HepG2 (cell line): ENCODE results near the gene QKI. TPM values are rescaled to one million over a fixed set of nuclear protein-coding genes. Genes with fewer than 3 reads are reported as not detected.

Source experiments
- ATAC-seq: fragments of 200-7000 bp; cut with Tn5 transposase; 3 replicates; pipeline ENCODE4 v1.9.1; 2020; ENCODE audit warnings: mild to moderate bottlenecking, moderate library complexity
- BruUV-seq: library from RNA; stranded (reverse); fragments of 400-500 nt; replicated peaks from 2 replicates; lab custom pipeline; 2021; lab: Mats Ljungman, UMichigan
- CTCF ChIA-PET: fragments of 300-600 bp; formaldehyde crosslinking; extraction: SDS; loops from one replicate; lab custom pipeline; 2021; ENCODE audit warnings: low total read pairs, inconsistent platforms, low intra/inter-chr PET ratio; lab: Yijun Ruan, JAX
- POLR2A ChIA-PET: fragments of 350-600 bp; sonication (Branson Sonifier 250); formaldehyde crosslinking; loops from one replicate; lab custom pipeline; 2020; ENCODE audit warnings: antibody characterized with exemption, inconsistent platforms; lab: Yijun Ruan, JAX
- DNase-seq: peaks from one replicate; pipeline ENCODE4 v3.0.0-alpha.2; 2015; ENCODE audit warnings: low spot score
- FAIRE-seq: peaks from 3 replicates; lab custom pipeline; 2011; peaks lifted over from hg19 to GRCh38; lab: Jason Lieb, UNC
- H2AFZ ChIP-seq: one replicate; pipeline ENCODE4 v1.6.1; 2011; ENCODE audit warnings: low read length, inconsistent platforms
- H3K27ac ChIP-seq: fragments of 300-600 bp; 3 replicates; pipeline ENCODE4 v1.8.0; 2011; ENCODE audit warnings: mixed run types, mild to moderate bottlenecking, mixed read lengths, low read length, inconsistent platforms; ENCODE audit not compliant: insufficient read depth; ENCODE audit errors: extremely low read length
- H3K27me3 ChIP-seq, 2 experiments: fragments of 200-600 bp in 1 of 2; 2 replicates in 1 of 2; 3 replicates in 1 of 2; pipeline versions ENCODE4 v1.6.0 to v1.8.0; 2011; ENCODE audit warnings: low read length in 2 of 2, mild to moderate bottlenecking in 2 of 2, moderate library complexity in 2 of 2, inconsistent platforms in 1 of 2; ENCODE audit not compliant: insufficient read depth in 2 of 2, control insufficient read depth in 1 of 2
- H3K36me3 ChIP-seq, 2 experiments: fragments of 200-600 bp in 1 of 2; replicated peaks in 1 of 2; 2 replicates in 1 of 2; 3 replicates in 1 of 2; pipeline versions ENCODE4 v1.5.1 to v1.8.0; 2011; ENCODE audit warnings: low read length in 2 of 2, inconsistent platforms in 1 of 2; ENCODE audit not compliant: insufficient read depth in 2 of 2, control insufficient read depth in 1 of 2
- H3K4me1 ChIP-seq: 2 replicates; pipeline ENCODE4 v1.5.1; 2012; ENCODE audit warnings: low read length, inconsistent platforms; ENCODE audit not compliant: insufficient read depth
- H3K4me2 ChIP-seq: 2 replicates; pipeline ENCODE4 v1.6.0; 2011; ENCODE audit warnings: low read depth, low read length, inconsistent platforms
- H3K4me3 ChIP-seq, 3 experiments: fragments of 200-600 bp in 1 of 3; sonication (generic), shearing (Covaris generic) in 1 of 3; replicated peaks in 1 of 3; 2 replicates each; pipeline ENCODE4 v1.5.1; 2011 to 2016; ENCODE audit warnings: low read length in 3 of 3, inconsistent platforms in 2 of 3, low read depth in 2 of 3, mild to moderate bottlenecking in 2 of 3, control low read depth in 1 of 3, mixed read lengths in 1 of 3; ENCODE audit not compliant: insufficient read depth in 1 of 3
- H3K79me2 ChIP-seq: one replicate; pipeline ENCODE4 v1.6.1; 2011; ENCODE audit warnings: low read length, inconsistent platforms; ENCODE audit not compliant: insufficient read depth
- H3K9ac ChIP-seq: 2 replicates; pipeline ENCODE4 v1.6.0; 2011; ENCODE audit warnings: mild to moderate bottlenecking, low read depth, low read length, inconsistent platforms; ENCODE audit not compliant: insufficient read depth
- H3K9me3 ChIP-seq: 2 replicates; pipeline ENCODE4 v1.5.1; 2012; ENCODE audit warnings: mild to moderate bottlenecking, low read length
- H4K20me1 ChIP-seq: 2 replicates; pipeline ENCODE4 v1.6.0; 2011; ENCODE audit warnings: inconsistent platforms, mild to moderate bottlenecking, low read length, moderate library complexity; ENCODE audit not compliant: insufficient read depth
- HNF4A ChIP-seq: sonication (generic); formaldehyde crosslinking; IDR thresholded peaks from 2 replicates; pipeline ENCODE4 v1.4.0; 2020; ENCODE audit warnings: missing genetic modification reagents
- SALL1 ChIP-seq: sonication (generic); formaldehyde crosslinking; IDR thresholded peaks from 2 replicates; pipeline ENCODE4 v1.8.0; 2022; ENCODE audit warnings: mild to moderate bottlenecking, missing genetic modification reagents
- SKI ChIP-seq: fragments of 450-650 bp; IDR thresholded peaks from one replicate; pipeline ENCODE4 v1.6.1; 2018; ENCODE audit warnings: mild to moderate bottlenecking; ENCODE audit not compliant: partially characterized antibody
- ZNF121 ChIP-seq: sonication (generic); formaldehyde crosslinking; IDR thresholded peaks from 2 replicates; pipeline ENCODE4 v1.5.0; 2020; ENCODE audit warnings: mild to moderate bottlenecking, missing genetic modification reagents
- ZNF17 ChIP-seq: sonication (generic); formaldehyde crosslinking; IDR thresholded peaks from 2 replicates; pipeline ENCODE4 v1.5.0; 2020; ENCODE audit warnings: mild to moderate bottlenecking, missing genetic modification reagents
- ZNF629 ChIP-seq: sonication (generic); formaldehyde crosslinking; conservative IDR thresholded peaks from 2 replicates; pipeline ENCODE4 v1.5.0; 2020; ENCODE audit warnings: missing genetic modification reagents
- WGBS: methylation state at CpG from one replicate; pipeline ENCODE4 v1.1.6; 2017; ENCODE audit warnings: low lambda C conversion rate; 5-methylcytosine and 5-hydroxymethylcytosine counted together
- in situ Hi-C: cut with HindIII; loops from 2 replicates; pipeline ENCODE4 v1.10.0; 2017; ENCODE audit warnings: low pct_unique_long_range_greater_than_20kb; ENCODE audit not compliant: extremely low pct_ligation_motif_present
- intact Hi-C: fragments of 100-400 bp; cut with micrococcal nuclease; formaldehyde crosslinking; loops from one replicate; pipeline ENCODE4 v1.10.0; 2022; ENCODE audit not compliant: unreplicated experiment
- polyA plus RNA-seq, 8 experiments: library from polyadenylated mRNA; depleted of rRNA in 3 of 8; stranded (reverse) in 7 of 8; unstranded in 1 of 8; fragments of >200 nt; fragmentation: Illumina TruSeq in 4 of 8; extraction: Trizol in 4 of 8; gene quantifications; 2 replicates each; pipeline versions ENCODE4 v1.2.1 to v1.2.3, GENCODE V29; 2011 to 2016; ENCODE audit warnings: low read depth in 4 of 8, missing spikeins in 1 of 8, mixed read lengths in 1 of 8; ENCODE audit not compliant: insufficient read depth in 1 of 8
- total RNA-seq, 5 experiments: library from RNA; depleted of rRNA; stranded (reverse); fragments of >200 nt; fragmentation: Illumina TruSeq; extraction: Trizol; gene quantifications; 2 replicates each; pipeline ENCODE4 v1.2.3, GENCODE V29; 2016; ENCODE audit warnings: low read depth in 1 of 5

Gene QKI
- total and polyA plus RNA-seq, 2 of the 13 experiments (the other 11 are each of a cell fraction or from before 2014, with no cell fraction given), result 136 to 137 TPM

DNA sequence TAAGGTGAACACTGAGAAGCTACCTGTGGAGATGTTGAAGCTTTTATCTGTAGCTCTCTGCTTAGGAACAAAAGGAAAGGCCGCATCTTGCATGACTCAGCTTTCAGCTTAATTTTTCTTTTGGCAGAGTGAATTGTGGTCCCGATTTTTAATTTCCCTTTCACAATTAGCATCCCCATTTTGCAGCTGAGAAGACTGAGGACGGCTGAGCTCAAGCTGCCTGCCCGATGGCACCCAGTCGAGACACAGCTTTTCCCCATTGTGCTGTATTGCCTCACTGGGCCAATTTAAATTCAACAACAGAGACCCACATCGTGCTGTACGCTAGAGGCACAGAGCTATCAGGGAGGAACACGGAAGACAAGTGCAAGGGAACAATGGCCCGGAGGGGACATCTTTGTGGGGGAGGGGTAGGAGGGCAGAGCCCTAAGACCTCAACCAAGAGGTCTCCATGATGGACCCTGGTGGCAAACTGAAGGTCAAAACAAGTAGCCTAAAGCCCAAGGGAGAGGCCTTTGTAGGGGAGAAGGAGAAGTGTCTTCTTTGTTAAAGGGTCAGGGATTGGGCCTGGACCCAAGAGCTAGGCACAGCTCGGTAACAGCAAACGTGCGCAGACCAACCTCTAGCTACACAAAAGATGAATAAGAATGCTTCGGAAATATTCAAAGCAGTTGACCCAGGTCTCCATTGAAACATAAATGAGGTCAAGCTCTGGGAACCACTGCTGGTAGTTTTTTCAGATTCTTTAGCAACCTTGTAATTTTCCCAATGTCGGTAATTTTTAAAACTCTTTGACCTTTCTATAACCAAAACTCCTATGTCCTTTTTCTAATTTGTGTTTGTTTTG is 13.3 kb upstream of the QKI start:
- H4K20me1 ChIP-seq, result no peaks in the 10 kb centered on the region
- DNase-seq (no peak), ATAC-seq (no peak), FAIRE-seq (no peak)
- H3K9me3 ChIP-seq, result no peaks in the 10 kb centered on the region
- no TSS peak for BruUV-seq
- H2AFZ ChIP-seq, result no peak overlapping the region
- no peak overlapping the region for H3K9ac ChIP-seq
- intact Hi-C loops, result no loop called here
- CTCF ChIA-PET, result no interaction called here
- in situ Hi-C loops, result loop anchor here (25.0 kb wide), 1 partner anchor 711 kb away; no protein-coding TSS in a partner anchor
- no peak overlapping the region for H3K27ac ChIP-seq
- H3K36me3 ChIP-seq, result no peaks in the 10 kb centered on the region
- H3K4me3 ChIP-seq, result no peak overlapping the region
- TF ChIP-seq ZNF629 (CRISPR knock-in tag) (peak; percentile 76), ZNF17 (CRISPR knock-in tag) (no peak), SKI (no peak)
- 84% methylated on average over 14 of the region's 14 CpGs for WGBS
- no peaks in the 10 kb centered on the region for H3K79me2 ChIP-seq
- POLR2A ChIA-PET, result no interaction called here
- peaks cover 36% of the 10 kb centered on the region for H3K4me1 ChIP-seq
- H3K4me2 ChIP-seq, result no peak overlapping the region
- no peaks in the 10 kb centered on the region for H3K27me3 ChIP-seq

GRCh38 chr6:163402616-163403015 is 11.9 kb upstream of the QKI start:
- FAIRE-seq (no peak), ATAC-seq (no peak), DNase-seq (no peak)
- BruUV-seq, result no TSS peak
- H3K79me2 ChIP-seq, result no peaks in the 10 kb centered on the region
- H4K20me1 ChIP-seq, result no peaks in the 10 kb centered on the region
- H3K9me3 ChIP-seq, result no peaks in the 10 kb centered on the region
- H2AFZ ChIP-seq, result no peak overlapping the region
- ChIA-PET CTCF (no interaction called here), POLR2A (no interaction called here)
- peaks cover 50% of the 10 kb centered on the region for H3K4me1 ChIP-seq
- intact Hi-C loops (no loop called here), in situ Hi-C loops (loop anchor here (25.0 kb wide), 1 partner anchor 710 kb away; no protein-coding TSS in a partner anchor)
- H3K4me2 ChIP-seq, result no peak overlapping the region
- WGBS, result 65% methylated on average over 7 of the region's 7 CpGs
- H3K27ac ChIP-seq, result no peak overlapping the region
- no peak overlapping the region for H3K4me3 ChIP-seq
- no peak overlapping the region for H3K9ac ChIP-seq
- no peaks in the 10 kb centered on the region for H3K27me3 ChIP-seq
- H3K36me3 ChIP-seq, result no peaks in the 10 kb centered on the region
- TF ChIP-seq HNF4A (peak; percentile 42), SALL1 (peak; percentile 54), ZNF121 (CRISPR knock-in tag) (no peak)
